ENCODE data around the gene DNAL1. TPM values are rescaled to one million over a fixed set of nuclear protein-coding genes. Genes with fewer than 3 reads are reported as not detected.
"Not testable (repeated sequence)": the region's sequence is repeated elsewhere in the genome, so short reads cannot be mapped to it uniquely, and the experiment has no call there.

Gene DNAL1
- total and polyA plus RNA-seq, 7 experiments from 2014 or later = 3.6 to 8.4 (median 5.3) TPM

DNA sequence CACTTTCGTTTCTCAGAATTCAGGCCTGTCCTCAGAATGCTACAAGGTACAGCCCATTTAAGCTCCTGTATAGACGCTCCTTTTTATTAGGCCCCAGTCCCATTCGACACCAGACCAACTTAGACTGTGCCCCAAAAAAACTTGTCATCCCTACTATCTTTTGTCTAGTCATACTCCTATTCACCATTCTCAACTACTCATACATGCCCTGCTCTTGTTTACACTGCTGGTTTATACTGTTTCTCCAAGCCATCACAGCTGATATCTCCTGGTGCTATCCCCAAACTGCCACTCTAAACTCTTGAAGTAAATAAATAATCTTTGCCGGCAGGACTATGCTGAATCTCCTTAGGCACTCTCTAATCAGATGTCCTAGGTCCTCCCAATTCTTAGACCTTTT is 63.3 kb downstream of the DNAL1 start:
- peaks cover 16 to 25% (median 19%) of the 10 kb centered on the region in 7 donors for H3K4me1 Mint-ChIP-seq
- ATAC-seq; H3K9me3 ChIP-seq (ENCODE audit: control insufficient read depth in 2 of 3, low read length in 3 of 3); H3K27me3 Mint-ChIP-seq; H3K36me3 ChIP-seq (ENCODE audit: control insufficient read depth in 2 of 3, insufficient read depth in 3 of 3, low read length in 3 of 3); CTCF ChIA-PET; H3K36me3 Mint-ChIP-seq; intact Hi-C loops (cut with micrococcal nuclease); H3K9me3 Mint-ChIP-seq; H3K4me3 ChIP-seq (ENCODE audit: low read length); H3K27me3 ChIP-seq (ENCODE audit: control insufficient read depth in 2 of 2, insufficient read depth in 2 of 2, low read length in 2 of 2); H3K27ac ChIP-seq (ENCODE audit: low read depth, low read length); H3K4me1 ChIP-seq (ENCODE audit: control insufficient read depth in 2 of 2, insufficient read depth in 2 of 2, low read length in 2 of 2); POLR2A ChIA-PET; DNase-seq: not testable (repeated sequence)
- peak overlapping the region in 1 of 10 donors; percentile 21 for H3K4me3 Mint-ChIP-seq
- peak overlapping the region in 1 of 9 donors; percentile 47 for H3K27ac Mint-ChIP-seq

DNA sequence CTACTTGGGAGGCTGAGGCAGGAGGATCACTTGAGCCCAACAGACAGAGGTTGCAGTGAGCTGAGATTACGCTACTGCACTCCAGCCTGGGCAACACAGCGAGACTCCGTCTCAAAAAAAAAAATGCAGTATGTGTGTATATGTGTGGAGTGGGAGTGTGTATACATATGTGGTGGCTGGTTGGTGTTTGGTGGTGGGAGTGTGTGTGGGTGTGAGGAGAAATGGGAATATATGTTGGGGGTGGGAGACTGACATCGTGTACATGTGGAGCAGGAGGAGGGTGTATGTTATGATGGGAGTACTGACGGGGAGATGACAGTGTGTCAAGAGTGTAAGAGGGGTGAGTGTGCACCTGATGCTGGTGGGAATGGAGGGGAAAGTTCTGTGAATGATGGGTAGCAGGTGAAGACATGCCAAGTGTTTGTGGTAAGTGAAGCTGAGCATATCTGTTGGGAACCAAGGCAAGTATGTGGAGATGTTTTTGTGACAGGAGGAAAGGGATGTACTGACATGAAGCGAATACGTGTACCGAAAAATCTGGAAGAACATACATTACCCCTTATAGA is 65.2 kb downstream of the DNAL1 start:
- Histone ChIP-seq H3K27me3 (ENCODE audit: control insufficient read depth in 2 of 2, insufficient read depth in 2 of 2, low read length in 2 of 2) (no peaks in the 10 kb centered on the region), H3K9me3 (ENCODE audit: control insufficient read depth in 2 of 3, low read length in 3 of 3) (no peaks in the 10 kb centered on the region), H3K27ac (ENCODE audit: low read depth, low read length) (no peak overlapping the region), H3K36me3 (ENCODE audit: control insufficient read depth in 2 of 3, insufficient read depth in 3 of 3, low read length in 3 of 3) (peaks cover 0 to 5% (median 0%) of the 10 kb centered on the region in 3 experiments), H3K4me1 (ENCODE audit: control insufficient read depth in 2 of 2, insufficient read depth in 2 of 2, low read length in 2 of 2) (peaks cover 3 to 4% of the 10 kb centered on the region in 2 donors), H3K4me3 (ENCODE audit: low read length) (no peak overlapping the region)
- H3K27ac Mint-ChIP-seq = peak overlapping the region in 7 of 9 donors; percentile 10 to 83 (median 65)
- H3K9me3 Mint-ChIP-seq = no peaks in the 10 kb centered on the region
- ChIA-PET POLR2A (interaction anchor here (0.7 to 4.7 kb wide), 5 partner anchors 14 to 682 kb away, joined by 3 to 22 read pairs (median 3); partner anchors contain the start of gene DNAL1), CTCF (no interaction called here)
- intact Hi-C loops (cut with micrococcal nuclease) = loop anchor here (5.0 to 10.0 kb wide), 6 partner anchors 77 to 655 kb away; partner anchors contain the start of genes ACOT2 (in 1 of the 2), PSEN1 (in 1 of the 2), RBM25 (in 1 of the 2) and RIOX1 (in 1 of the 2)
- ATAC-seq (no peak), DNase-seq (no peak)
- peak overlapping the region in 6 of 10 donors; percentile 4 to 57 (median 27) for H3K4me3 Mint-ChIP-seq
- H3K4me1 Mint-ChIP-seq = peaks cover 22 to 31% (median 27%) of the 10 kb centered on the region in 7 donors
- H3K27me3 Mint-ChIP-seq = no peaks in the 10 kb centered on the region
- peaks cover 0 to 11% (median 0%) of the 10 kb centered on the region in 5 donors for H3K36me3 Mint-ChIP-seq

DNA sequence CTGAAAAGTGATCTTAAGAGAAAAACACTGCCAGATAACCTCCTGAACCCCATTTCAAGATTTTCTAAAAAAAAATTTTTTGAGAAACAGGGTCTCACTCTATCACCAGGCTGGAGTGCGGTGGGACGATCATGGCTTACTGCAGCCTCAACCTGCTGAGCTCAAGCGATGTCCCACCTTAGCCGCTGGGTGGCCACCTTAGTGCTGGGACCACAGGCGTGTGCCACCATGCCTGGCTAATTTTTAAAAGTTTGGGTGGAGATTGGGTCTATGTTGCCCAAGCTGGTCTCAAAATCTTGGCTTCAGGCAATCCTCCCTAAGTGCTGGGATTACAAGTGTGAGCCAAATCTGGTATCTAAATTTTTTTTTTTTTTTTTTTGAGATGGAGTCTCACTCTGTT is 66.0 kb downstream of the DNAL1 start:
- peak overlapping the region in 3 of 9 donors; percentile 45 to 79 (median 52) for H3K27ac Mint-ChIP-seq
- peaks cover 22 to 34% (median 28%) of the 10 kb centered on the region in 7 donors for H3K4me1 Mint-ChIP-seq
- CTCF ChIA-PET = interaction anchor here (0.6 kb wide), 2 partner anchors 131 to 331 kb away, joined by 3 read pairs; no protein-coding TSS in a partner anchor

DNA sequence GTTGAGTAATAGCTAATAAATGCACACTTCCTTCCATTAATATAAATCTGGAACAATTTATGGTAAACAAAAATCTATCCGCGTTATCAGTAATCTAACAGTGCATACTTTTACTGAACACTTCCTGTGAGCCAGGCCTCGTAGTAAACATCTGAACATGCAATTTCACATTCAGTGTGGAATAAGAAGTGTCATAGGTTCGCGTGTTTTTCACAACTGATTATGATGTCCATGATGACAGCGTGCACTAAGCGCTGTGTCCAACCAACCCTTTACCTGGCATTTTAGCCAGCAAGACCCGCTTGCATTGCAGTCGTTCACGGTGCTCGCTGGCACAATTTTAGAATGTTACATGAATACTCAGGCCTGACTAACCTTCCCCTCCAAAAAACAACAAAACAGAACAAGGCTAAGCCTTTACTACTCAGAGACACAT is 67.3 kb downstream of the DNAL1 start:
- H3K4me3 Mint-ChIP-seq = peak overlapping the region; percentile 91 to 100 (median 97)
- ChIA-PET POLR2A (interaction anchor here (0.7 to 4.7 kb wide), 9 partner anchors 43 to 221 kb away, joined by 3 to 22 read pairs (median 7); partner anchors contain the start of genes DNAL1 and RIOX1), CTCF (interaction anchor here (0.6 to 1.2 kb wide), 3 partner anchors 18 to 155 kb away, joined by 3 read pairs; no protein-coding TSS in a partner anchor)
- no peak for ATAC-seq
- intact Hi-C loops (cut with micrococcal nuclease) = loop anchor here (1.0 to 10.0 kb wide), 11 partner anchors 42 to 657 kb away; partner anchors contain the start of genes RIOX1 (in 2 of the 2), ACOT2 (in 1 of the 2), COQ6 (in 1 of the 2) and DNAL1 (in 1 of the 2)
- no peaks in the 10 kb centered on the region for H3K9me3 Mint-ChIP-seq
- no peaks in the 10 kb centered on the region for H3K27me3 Mint-ChIP-seq
- H3K9me3 ChIP-seq (ENCODE audit: control insufficient read depth in 2 of 3, low read length in 3 of 3) = no peaks in the 10 kb centered on the region
- peaks cover 3 to 4% of the 10 kb centered on the region in 2 donors for H3K4me1 ChIP-seq (ENCODE audit: control insufficient read depth in 2 of 2, insufficient read depth in 2 of 2, low read length in 2 of 2)
- peaks cover 0 to 19% (median 6%) of the 10 kb centered on the region in 5 donors for H3K36me3 Mint-ChIP-seq
- peaks cover 0 to 11% (median 0%) of the 10 kb centered on the region in 3 experiments for H3K36me3 ChIP-seq (ENCODE audit: control insufficient read depth in 2 of 3, insufficient read depth in 3 of 3, low read length in 3 of 3)
- peak overlapping the region; percentile 83 for H3K27ac ChIP-seq (ENCODE audit: low read depth, low read length)
- DNase-seq = peak in 5 of 9 donors; percentile 14 to 43 (median 30)
- H3K4me1 Mint-ChIP-seq = peaks cover 22 to 38% (median 26%) of the 10 kb centered on the region in 7 donors
- H3K4me3 ChIP-seq (ENCODE audit: low read length) = peak overlapping the region; percentile 92
- H3K27ac Mint-ChIP-seq = peak overlapping the region; percentile 93 to 99 (median 96)
- no peaks in the 10 kb centered on the region for H3K27me3 ChIP-seq (ENCODE audit: control insufficient read depth in 2 of 2, insufficient read depth in 2 of 2, low read length in 2 of 2)

More for the DNA sequence above, 66.0 kb downstream of the DNAL1 start:
- peaks cover 0 to 5% (median 0%) of the 10 kb centered on the region in 3 experiments for H3K36me3 ChIP-seq (ENCODE audit: control insufficient read depth in 2 of 3, insufficient read depth in 3 of 3, low read length in 3 of 3)
- POLR2A ChIA-PET = interaction anchor here (0.6 to 4.7 kb wide), 8 partner anchors 14 to 538 kb away, joined by 3 to 22 read pairs (median 4); partner anchors contain the start of gene DNAL1
- DNase-seq (no peak), ATAC-seq (no peak)
- peaks cover 3 to 4% of the 10 kb centered on the region in 2 donors for H3K4me1 ChIP-seq (ENCODE audit: control insufficient read depth in 2 of 2, insufficient read depth in 2 of 2, low read length in 2 of 2)
- no peak overlapping the region for H3K27ac ChIP-seq (ENCODE audit: low read depth, low read length)
- Mint-ChIP-seq H3K36me3 (peaks cover 0 to 14% (median 3%) of the 10 kb centered on the region in 5 donors), H3K9me3 (no peaks in the 10 kb centered on the region), H3K27me3 (no peaks in the 10 kb centered on the region), H3K4me3 (peak overlapping the region in 3 of 10 donors; percentile 13 to 100 (median 27))
- H3K4me3 ChIP-seq (ENCODE audit: low read length) = no peak overlapping the region
- no peaks in the 10 kb centered on the region for H3K27me3 ChIP-seq (ENCODE audit: control insufficient read depth in 2 of 2, insufficient read depth in 2 of 2, low read length in 2 of 2)
- intact Hi-C loops (cut with micrococcal nuclease) = loop anchor here (5.0 to 10.0 kb wide), 6 partner anchors 77 to 656 kb away; partner anchors contain the start of genes ACOT2 (in 1 of the 2), PSEN1 (in 1 of the 2), RBM25 (in 1 of the 2) and RIOX1 (in 1 of the 2)
- no peaks in the 10 kb centered on the region for H3K9me3 ChIP-seq (ENCODE audit: control insufficient read depth in 2 of 3, low read length in 3 of 3)

DNA sequence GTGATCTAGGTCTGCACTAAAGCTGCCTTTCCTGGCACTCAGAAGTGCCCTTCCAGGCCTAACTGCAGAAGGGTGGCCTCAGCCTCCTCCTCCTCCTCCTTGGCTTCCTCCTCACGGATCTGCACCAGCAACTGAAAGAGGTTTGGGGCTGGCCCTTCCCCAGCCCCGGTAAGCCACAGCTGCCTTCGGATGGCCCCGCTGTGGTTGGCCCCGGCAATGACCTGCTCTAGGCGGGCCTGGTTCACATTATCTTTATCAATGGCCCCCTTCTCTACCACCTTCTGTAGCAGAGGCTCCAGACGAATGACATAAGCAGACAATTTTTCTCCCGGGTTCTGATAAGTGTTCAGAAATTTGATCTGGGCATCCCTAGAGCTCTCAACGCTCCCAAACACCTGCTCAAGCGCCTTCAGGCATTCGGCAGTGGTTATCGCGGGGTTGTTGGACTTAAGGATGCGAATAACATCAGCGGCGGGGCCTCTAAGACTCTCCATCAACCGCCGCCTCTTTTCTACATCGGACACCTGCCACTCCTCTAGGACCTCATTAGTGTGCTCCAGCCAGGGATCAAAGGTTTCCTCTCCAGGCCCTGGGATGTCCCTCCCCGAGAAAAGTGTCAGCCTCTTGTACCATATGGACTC is 67.9 kb downstream of the DNAL1 start:
- no peaks in the 10 kb centered on the region for H3K27me3 ChIP-seq (ENCODE audit: control insufficient read depth in 2 of 2, insufficient read depth in 2 of 2, low read length in 2 of 2)
- ATAC-seq (peak; percentile 5), DNase-seq (peak in 7 of 9 donors; percentile 9 to 57 (median 18))
- peak overlapping the region; percentile 93 to 99 (median 96) for H3K27ac Mint-ChIP-seq
- peaks cover 0 to 16% (median 0%) of the 10 kb centered on the region in 3 experiments for H3K36me3 ChIP-seq (ENCODE audit: control insufficient read depth in 2 of 3, insufficient read depth in 3 of 3, low read length in 3 of 3)
- CTCF ChIA-PET = interaction anchor here (0.6 to 1.2 kb wide), 3 partner anchors 17 to 154 kb away, joined by 3 read pairs; no protein-coding TSS in a partner anchor
- H3K36me3 Mint-ChIP-seq = peaks cover 0 to 19% (median 6%) of the 10 kb centered on the region in 5 donors
- H3K4me3 ChIP-seq (ENCODE audit: low read length) = peak overlapping the region; percentile 92
- no peaks in the 10 kb centered on the region for H3K9me3 Mint-ChIP-seq
- intact Hi-C loops (cut with micrococcal nuclease) = loop anchor here (1.0 to 10.0 kb wide), 13 partner anchors 42 to 658 kb away; partner anchors contain the start of genes DNAL1 (in 2 of the 2), RIOX1 (in 2 of the 2), ACOT2 (in 1 of the 2) and ALDH6A1 (in 1 of the 2)
- peaks cover 3 to 4% of the 10 kb centered on the region in 2 donors for H3K4me1 ChIP-seq (ENCODE audit: control insufficient read depth in 2 of 2, insufficient read depth in 2 of 2, low read length in 2 of 2)
- no peaks in the 10 kb centered on the region for H3K9me3 ChIP-seq (ENCODE audit: control insufficient read depth in 2 of 3, low read length in 3 of 3)
- no peaks in the 10 kb centered on the region for H3K27me3 Mint-ChIP-seq
- peaks cover 22 to 40% (median 26%) of the 10 kb centered on the region in 7 donors for H3K4me1 Mint-ChIP-seq
- POLR2A ChIA-PET = interaction anchor here (0.7 to 4.7 kb wide), 11 partner anchors 30 to 222 kb away, joined by 3 to 22 read pairs (median 4); partner anchors contain the start of genes ACOT6, DNAL1 and RIOX1
- peak overlapping the region; percentile 91 to 100 (median 97) for H3K4me3 Mint-ChIP-seq
- peak overlapping the region; percentile 83 for H3K27ac ChIP-seq (ENCODE audit: low read depth, low read length)

All from naive thymus-derived CD4-positive, alpha-beta T cell (primary cell).